Body of pancreas (tissue), 4 donors: ENCODE data around the gene VPS9D1.

Source experiments
- POLR2A ChIP-seq, 3 donors: fragments of 450-650 bp; IDR thresholded peaks; one replicate each; pipeline ENCODE4 v1.6.1; 2016; ENCODE audit warnings: antibody characterized with exemption in 3 of 3, mild to moderate bottlenecking in 2 of 3
- TF ChIP-seq, protein P1 (sequence below), 7 experiments: fragments of 450-650 bp in 4 of 7; fragments of 200-600 bp in 3 of 7; sonication (generic) in 3 of 7; IDR thresholded peaks; one replicate each; pipeline ENCODE4 v1.5.1; 2016 to 2019; ENCODE audit warnings: antibody characterized with exemption in 7 of 7

DNA sequence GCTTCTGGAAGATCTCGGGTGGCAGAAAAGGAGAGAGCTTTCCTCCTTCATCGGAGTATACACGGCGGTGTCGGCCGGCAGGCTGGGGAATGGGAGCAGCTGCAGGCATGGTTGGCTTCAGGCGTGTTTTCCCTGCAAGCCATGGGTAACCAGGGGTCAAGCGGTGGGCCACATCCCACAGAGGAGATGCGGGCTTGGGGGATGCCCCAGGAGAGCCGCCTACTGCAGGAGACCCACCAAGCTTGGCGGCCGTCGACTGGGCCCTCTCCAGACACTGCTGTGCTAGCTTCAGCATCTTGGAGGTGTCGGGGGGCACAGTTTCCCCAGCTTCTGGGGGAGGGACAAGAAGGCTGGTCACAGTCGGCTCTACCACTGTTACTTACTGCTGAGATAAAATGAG, 4.2 kb downstream of the VPS9D1 start:
- TF ChIP-seq, protein P1, sequence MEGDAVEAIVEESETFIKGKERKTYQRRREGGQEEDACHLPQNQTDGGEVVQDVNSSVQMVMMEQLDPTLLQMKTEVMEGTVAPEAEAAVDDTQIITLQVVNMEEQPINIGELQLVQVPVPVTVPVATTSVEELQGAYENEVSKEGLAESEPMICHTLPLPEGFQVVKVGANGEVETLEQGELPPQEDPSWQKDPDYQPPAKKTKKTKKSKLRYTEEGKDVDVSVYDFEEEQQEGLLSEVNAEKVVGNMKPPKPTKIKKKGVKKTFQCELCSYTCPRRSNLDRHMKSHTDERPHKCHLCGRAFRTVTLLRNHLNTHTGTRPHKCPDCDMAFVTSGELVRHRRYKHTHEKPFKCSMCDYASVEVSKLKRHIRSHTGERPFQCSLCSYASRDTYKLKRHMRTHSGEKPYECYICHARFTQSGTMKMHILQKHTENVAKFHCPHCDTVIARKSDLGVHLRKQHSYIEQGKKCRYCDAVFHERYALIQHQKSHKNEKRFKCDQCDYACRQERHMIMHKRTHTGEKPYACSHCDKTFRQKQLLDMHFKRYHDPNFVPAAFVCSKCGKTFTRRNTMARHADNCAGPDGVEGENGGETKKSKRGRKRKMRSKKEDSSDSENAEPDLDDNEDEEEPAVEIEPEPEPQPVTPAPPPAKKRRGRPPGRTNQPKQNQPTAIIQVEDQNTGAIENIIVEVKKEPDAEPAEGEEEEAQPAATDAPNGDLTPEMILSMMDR (IDR thresholded peaks at IDR 0.05), result no peak
- TF ChIP-seq POLR2A (IDR thresholded peaks at IDR 0.05), result no peak
